ENCODE results near the gene NRP2. TPM values are rescaled to one million over a fixed set of nuclear protein-coding genes. Genes with fewer than 3 reads are reported as not detected.
A peak's percentile ranks its signal among the peaks of the same experiment; 100 is the strongest.

The NRP2 gene
- total RNA-seq, 4 donors from 2014 or later = 35.9 to 156 (median 114) TPM

DNA sequence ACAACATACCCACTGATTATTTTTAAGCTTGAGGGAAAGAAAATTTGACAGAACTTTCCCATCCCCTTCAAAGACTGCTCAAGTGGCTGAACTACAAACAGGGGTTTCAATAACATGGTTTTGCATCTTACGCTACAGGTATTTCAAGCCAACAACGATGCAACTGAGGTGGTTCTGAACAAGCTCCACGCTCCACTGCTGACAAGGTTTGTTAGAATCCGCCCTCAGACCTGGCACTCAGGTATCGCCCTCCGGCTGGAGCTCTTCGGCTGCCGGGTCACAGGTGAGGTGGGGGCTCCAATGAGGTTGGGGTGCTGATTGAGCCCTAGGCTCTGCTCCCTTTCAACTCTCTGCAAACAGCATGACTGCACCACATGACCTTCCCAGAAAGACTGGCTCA lies 58.1 kb downstream of the NRP2 start:
- H3K9me3 ChIP-seq = no peaks in the 10 kb centered on the region
- no peak overlapping the region for H3K27ac ChIP-seq

GRCh38 chr2:205741256-205741978 lies 59.1 kb downstream of the NRP2 start:
- Histone ChIP-seq H3K4me3 (no peak overlapping the region), H3K4me1 (no peaks in the 10 kb centered on the region), H3K27ac (peak overlapping the region in 1 of 2 donors; percentile 11), H3K27me3 (no peaks in the 10 kb centered on the region), H3K9me3 (no peaks in the 10 kb centered on the region), H3K36me3 (no peaks in the 10 kb centered on the region)
- intact Hi-C loops (cut with DNase I; ENCODE audit: low total_unique reads) = no loop called here
- no peak for TF ChIP-seq POLR2A (IDR thresholded peaks at IDR 0.05)
- TF ChIP-seq, protein P1, sequence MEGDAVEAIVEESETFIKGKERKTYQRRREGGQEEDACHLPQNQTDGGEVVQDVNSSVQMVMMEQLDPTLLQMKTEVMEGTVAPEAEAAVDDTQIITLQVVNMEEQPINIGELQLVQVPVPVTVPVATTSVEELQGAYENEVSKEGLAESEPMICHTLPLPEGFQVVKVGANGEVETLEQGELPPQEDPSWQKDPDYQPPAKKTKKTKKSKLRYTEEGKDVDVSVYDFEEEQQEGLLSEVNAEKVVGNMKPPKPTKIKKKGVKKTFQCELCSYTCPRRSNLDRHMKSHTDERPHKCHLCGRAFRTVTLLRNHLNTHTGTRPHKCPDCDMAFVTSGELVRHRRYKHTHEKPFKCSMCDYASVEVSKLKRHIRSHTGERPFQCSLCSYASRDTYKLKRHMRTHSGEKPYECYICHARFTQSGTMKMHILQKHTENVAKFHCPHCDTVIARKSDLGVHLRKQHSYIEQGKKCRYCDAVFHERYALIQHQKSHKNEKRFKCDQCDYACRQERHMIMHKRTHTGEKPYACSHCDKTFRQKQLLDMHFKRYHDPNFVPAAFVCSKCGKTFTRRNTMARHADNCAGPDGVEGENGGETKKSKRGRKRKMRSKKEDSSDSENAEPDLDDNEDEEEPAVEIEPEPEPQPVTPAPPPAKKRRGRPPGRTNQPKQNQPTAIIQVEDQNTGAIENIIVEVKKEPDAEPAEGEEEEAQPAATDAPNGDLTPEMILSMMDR (IDR thresholded peaks at IDR 0.05) = no peak
- DNase-seq = no peak

More for the DNA sequence above, 58.1 kb downstream of the NRP2 start:
- intact Hi-C loops (cut with DNase I; ENCODE audit: low total_unique reads) = no loop called here
- Histone ChIP-seq H3K27me3 (no peaks in the 10 kb centered on the region), H3K36me3 (no peaks in the 10 kb centered on the region), H3K4me1 (no peaks in the 10 kb centered on the region), H3K4me3 (no peak overlapping the region)
- TF ChIP-seq, protein P1 (IDR thresholded peaks at IDR 0.05) = no peak
- no peak for TF ChIP-seq POLR2A (IDR thresholded peaks at IDR 0.05)
- no peak for DNase-seq

GRCh38 chr2:205743137-205743536 lies 60.8 kb downstream of the NRP2 start:
- DNase-seq = no peak

DNA sequence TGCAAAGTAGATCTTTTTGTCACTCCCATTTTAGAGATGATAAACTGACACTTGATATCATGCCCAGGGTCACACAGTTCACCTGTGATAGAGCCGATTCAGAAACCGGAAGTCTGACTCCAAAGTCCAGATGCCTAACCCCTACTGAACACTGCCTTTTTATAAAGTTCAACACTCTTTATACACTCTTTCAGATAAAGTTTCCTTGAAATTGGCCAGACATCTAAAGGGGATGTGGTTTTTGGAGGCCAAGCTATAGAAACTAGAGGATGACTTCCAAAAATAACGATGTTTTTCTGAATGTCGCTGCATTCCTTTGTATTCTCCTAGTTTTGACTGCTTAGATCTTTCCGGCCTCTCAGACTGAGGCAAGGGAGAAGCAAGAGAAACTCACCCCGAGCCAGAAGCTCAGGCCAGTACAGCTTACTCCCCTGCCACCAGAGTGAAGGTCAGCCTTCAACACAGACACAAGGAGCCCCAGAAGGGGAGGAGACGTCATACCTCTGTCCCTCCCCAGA lies 61.8 kb downstream of the NRP2 start:
- Histone ChIP-seq H3K9me3 (no peaks in the 10 kb centered on the region), H3K36me3 (no peaks in the 10 kb centered on the region), H3K27me3 (no peaks in the 10 kb centered on the region), H3K27ac (peak overlapping the region; percentile 33 to 67), H3K4me1 (peaks cover 0 to 2% of the 10 kb centered on the region in 2 donors), H3K4me3 (no peak overlapping the region)
- intact Hi-C loops (cut with DNase I; ENCODE audit: low total_unique reads) = no loop called here
- TF ChIP-seq, protein P1 (IDR thresholded peaks at IDR 0.05) = no peak
- no peak for TF ChIP-seq POLR2A (IDR thresholded peaks at IDR 0.05)
- no peak for DNase-seq

More at GRCh38 chr2:205743137-205743536, 60.8 kb downstream of the NRP2 start:
- TF ChIP-seq, protein P1 (IDR thresholded peaks at IDR 0.05) = no peak
- TF ChIP-seq POLR2A (IDR thresholded peaks at IDR 0.05) = no peak
- Histone ChIP-seq H3K27me3 (no peaks in the 10 kb centered on the region), H3K27ac (peak overlapping the region in 1 of 2 donors; percentile 67), H3K4me1 (peaks cover 0 to 2% of the 10 kb centered on the region in 2 donors), H3K36me3 (no peaks in the 10 kb centered on the region), H3K9me3 (no peaks in the 10 kb centered on the region), H3K4me3 (no peak overlapping the region)
- intact Hi-C loops (cut with DNase I; ENCODE audit: low total_unique reads) = no loop called here

GRCh38 chr2:205745661-205746419 lies 63.5 kb downstream of the NRP2 start:
- intact Hi-C loops (cut with DNase I; ENCODE audit: low total_unique reads) = no loop called here
- TF ChIP-seq POLR2A (IDR thresholded peaks at IDR 0.05) = no peak
- TF ChIP-seq, protein P1 (IDR thresholded peaks at IDR 0.05) = no peak
- no peaks in the 10 kb centered on the region for H3K9me3 ChIP-seq
- H3K36me3 ChIP-seq = no peaks in the 10 kb centered on the region
- H3K27ac ChIP-seq = peak overlapping the region; percentile 33 to 89
- H3K4me3 ChIP-seq = no peak overlapping the region
- DNase-seq = no peak
- no peaks in the 10 kb centered on the region for H3K27me3 ChIP-seq
- H3K4me1 ChIP-seq = peaks cover 0 to 2% of the 10 kb centered on the region in 2 donors
